OCI-LY1 (cell line): Measurements from ENCODE around the gene PKN2.

Experiments
- H2AFZ ChIP-seq: fragments of 200-600 bp; sonication (generic), shearing (Covaris generic); 2 replicates; pipeline ENCODE4 v1.6.0; 2014; ENCODE audit warnings: antibody characterized with exemption, mild to moderate bottlenecking, low read length
- H3F3A ChIP-seq: fragments of 200-600 bp; sonication (generic), shearing (Covaris generic); 2 replicates; pipeline ENCODE4 v1.6.0; 2014; ENCODE audit warnings: mild to moderate bottlenecking, antibody characterized with exemption, low read length, moderate library complexity; ENCODE audit not compliant: insufficient read depth
- H3K27ac ChIP-seq: fragments of 200-600 bp; sonication (generic); 2 replicates; pipeline ENCODE4 v1.5.1; 2014; ENCODE audit warnings: low read length, mixed run types, mild to moderate bottlenecking, low read depth; ENCODE audit not compliant: poor library complexity, severe bottlenecking
- H3K27me3 ChIP-seq: fragments of 200-600 bp; sonication (generic); 2 replicates; pipeline ENCODE4 v1.6.0; 2014; ENCODE audit warnings: antibody characterized with exemption, mild to moderate bottlenecking, low read length, moderate library complexity; ENCODE audit not compliant: insufficient read depth
- H3K36me3 ChIP-seq: fragments of 200-600 bp; sonication (generic); 2 replicates; pipeline ENCODE4 v1.6.1; 2014; ENCODE audit warnings: mild to moderate bottlenecking, antibody characterized with exemption, low read length, moderate library complexity, mixed read lengths; ENCODE audit not compliant: insufficient read depth
- H3K4me1 ChIP-seq: fragments of 200-600 bp; sonication (generic); 2 replicates; pipeline ENCODE4 v1.5.1; 2014; ENCODE audit warnings: mild to moderate bottlenecking, low read length, moderate library complexity; ENCODE audit not compliant: insufficient read depth, severe bottlenecking
- H3K4me2 ChIP-seq: fragments of 200-600 bp; sonication (generic), shearing (Covaris generic); 2 replicates; pipeline ENCODE4 v1.6.1; 2014; ENCODE audit warnings: low read length
- H3K4me3 ChIP-seq: fragments of 200-600 bp; sonication (generic); 2 replicates; pipeline ENCODE4 v1.5.1; 2014; ENCODE audit warnings: low read length, low read depth, mild to moderate bottlenecking, mixed read lengths; ENCODE audit not compliant: poor library complexity, severe bottlenecking
- H3K79me2 ChIP-seq: fragments of 200-600 bp; shearing (Covaris generic); 2 replicates; pipeline ENCODE4 v1.6.1; 2016; ENCODE audit warnings: mixed run types, low read length, mixed read lengths; ENCODE audit not compliant: insufficient read depth
- H3K9ac ChIP-seq: fragments of 200-600 bp; sonication (generic), shearing (Covaris generic); 2 replicates; pipeline ENCODE4 v1.6.1; 2014; ENCODE audit warnings: mild to moderate bottlenecking, low read length, mixed read lengths
- H3K9me2 ChIP-seq: fragments of 200-600 bp; sonication (generic), shearing (Covaris generic); 2 replicates; pipeline ENCODE4 v1.6.1; 2014; ENCODE audit warnings: low read depth, mild to moderate bottlenecking, low read length, mixed read lengths
- H3K9me3 ChIP-seq: fragments of 200-600 bp; shearing (Covaris generic); 2 replicates; pipeline ENCODE4 v1.6.1; 2014; ENCODE audit warnings: low read length, mixed read lengths
- H4K20me1 ChIP-seq: fragments of 200-600 bp; sonication (generic), shearing (Covaris generic); 2 replicates; pipeline ENCODE4 v1.6.0; 2016; ENCODE audit warnings: mild to moderate bottlenecking, low read length; ENCODE audit not compliant: insufficient read depth
- EZH2 ChIP-seq: fragments of 200-600 bp; sonication (generic), shearing (Covaris generic); IDR thresholded peaks from 2 replicates; pipeline ENCODE4 v1.8.0; 2017; ENCODE audit warnings: borderline replicate concordance, mixed run types, mild to moderate bottlenecking, antibody characterized with exemption, low read length, moderate library complexity, mixed read lengths
- TF ChIP-seq, protein P1 (sequence below): fragments of 200-600 bp; sonication (generic), shearing (Covaris generic); IDR thresholded peaks from 2 replicates; pipeline ENCODE4 v1.5.1; 2017; ENCODE audit warnings: mild to moderate bottlenecking, antibody characterized with exemption, low read length, moderate library complexity, mixed read lengths

PKN2 gene

DNA sequence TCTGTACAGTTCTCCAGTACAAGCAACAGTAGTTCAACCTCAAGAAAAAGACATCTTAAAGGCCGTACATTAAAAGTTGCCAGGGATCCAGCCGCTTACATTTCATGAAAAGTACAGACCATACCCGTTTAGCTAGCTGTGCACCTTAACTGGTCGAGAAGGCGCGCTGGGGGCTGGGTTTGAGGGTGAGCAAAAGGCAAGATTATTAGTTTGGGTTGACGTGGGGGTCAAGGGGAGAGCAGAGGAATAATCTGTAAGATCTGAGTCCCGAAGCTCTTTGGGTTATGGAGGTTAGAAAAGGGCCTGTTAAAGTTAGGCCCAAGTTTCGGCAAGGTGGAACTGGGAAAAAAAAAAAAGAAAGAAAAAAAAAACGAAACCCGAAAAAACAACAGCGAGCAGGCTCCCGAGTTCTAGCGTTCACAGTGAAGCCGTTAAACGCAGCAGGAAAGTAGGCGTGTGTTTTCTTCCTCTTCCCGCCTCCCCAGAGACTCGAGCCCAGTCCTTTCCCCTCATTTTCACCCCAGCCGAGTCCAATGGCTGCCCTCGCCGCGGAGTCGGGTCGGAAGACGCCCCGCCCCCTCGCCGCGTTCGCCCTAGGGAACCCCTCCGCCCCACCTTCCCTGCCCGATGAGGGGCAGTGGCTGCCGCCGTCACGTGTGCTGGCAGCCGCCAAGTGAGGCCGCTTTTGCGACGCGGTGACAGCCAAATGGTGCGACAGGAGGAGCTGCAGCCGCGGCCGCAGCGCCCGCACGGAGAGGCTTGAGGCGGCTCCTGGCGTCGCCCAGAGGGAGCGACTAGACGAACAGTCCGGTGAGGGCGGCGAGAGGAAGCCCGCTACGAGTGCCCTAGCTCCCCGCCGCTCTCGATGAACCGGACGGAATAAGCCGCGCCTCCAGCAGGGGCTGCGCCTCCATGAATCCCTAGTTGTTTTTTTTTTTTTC, at the start of gene PKN2:
PKN2 (plus strand) TSS at position 733 of the 941 bp plus-strand sequence. CDS start 308 bp downstream, outside the sequence.
- Histone ChIP-seq H3K4me2 (peak within 1 kb of the TSS; percentile 73), H3K27ac (peak within 1 kb of the TSS; percentile 88), H3K4me3 (peak within 1 kb of the TSS; percentile 93), H2AFZ (no peak within 1 kb of the TSS), H3K4me1 (peaks cover 31% of the 10 kb centered on the region), H3K27me3 (no peaks in the 10 kb centered on the region), H4K20me1 (no peaks in the 10 kb centered on the region), H3F3A (no peaks in the 10 kb centered on the region), H3K36me3 (peaks cover 4% of the 10 kb centered on the region; the same call in 1 of the 2 replicates), H3K79me2 (peaks cover 39% of the 10 kb centered on the region), H3K9me2 (no peaks in the 10 kb centered on the region), H3K9ac (peak within 1 kb of the TSS; percentile 91), H3K9me3 (no peaks in the 10 kb centered on the region)
- TF ChIP-seq EZH2, result no peak
- TF ChIP-seq, protein P1, sequence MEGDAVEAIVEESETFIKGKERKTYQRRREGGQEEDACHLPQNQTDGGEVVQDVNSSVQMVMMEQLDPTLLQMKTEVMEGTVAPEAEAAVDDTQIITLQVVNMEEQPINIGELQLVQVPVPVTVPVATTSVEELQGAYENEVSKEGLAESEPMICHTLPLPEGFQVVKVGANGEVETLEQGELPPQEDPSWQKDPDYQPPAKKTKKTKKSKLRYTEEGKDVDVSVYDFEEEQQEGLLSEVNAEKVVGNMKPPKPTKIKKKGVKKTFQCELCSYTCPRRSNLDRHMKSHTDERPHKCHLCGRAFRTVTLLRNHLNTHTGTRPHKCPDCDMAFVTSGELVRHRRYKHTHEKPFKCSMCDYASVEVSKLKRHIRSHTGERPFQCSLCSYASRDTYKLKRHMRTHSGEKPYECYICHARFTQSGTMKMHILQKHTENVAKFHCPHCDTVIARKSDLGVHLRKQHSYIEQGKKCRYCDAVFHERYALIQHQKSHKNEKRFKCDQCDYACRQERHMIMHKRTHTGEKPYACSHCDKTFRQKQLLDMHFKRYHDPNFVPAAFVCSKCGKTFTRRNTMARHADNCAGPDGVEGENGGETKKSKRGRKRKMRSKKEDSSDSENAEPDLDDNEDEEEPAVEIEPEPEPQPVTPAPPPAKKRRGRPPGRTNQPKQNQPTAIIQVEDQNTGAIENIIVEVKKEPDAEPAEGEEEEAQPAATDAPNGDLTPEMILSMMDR, result no peak

DNA sequence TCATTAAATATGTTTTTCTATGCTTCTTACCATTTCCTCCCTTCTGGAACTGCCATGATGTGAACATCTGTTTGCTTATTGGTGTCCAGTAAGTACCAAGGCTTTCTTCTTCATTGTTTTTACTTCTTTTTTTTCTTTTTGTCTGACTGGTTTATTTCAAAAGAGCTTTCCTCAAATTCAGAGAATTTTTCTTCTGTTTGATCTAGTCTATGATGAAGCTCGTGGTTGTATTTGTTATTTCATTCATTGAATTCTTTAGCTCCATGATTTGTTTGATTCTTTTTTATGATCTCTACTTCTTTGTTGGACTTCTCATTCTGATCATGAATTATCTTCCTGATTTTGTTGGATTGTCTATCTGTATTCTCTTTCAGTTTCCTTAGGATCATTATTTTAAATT, 49.5 kb upstream of the PKN2 start:
- no peaks in the 10 kb centered on the region for H3F3A ChIP-seq
- TF ChIP-seq, protein P1, result no peak
- TF ChIP-seq EZH2, result no peak
- no peaks in the 10 kb centered on the region for H4K20me1 ChIP-seq
- H3K9me2 ChIP-seq, result no peaks in the 10 kb centered on the region
- no peak overlapping the region for H2AFZ ChIP-seq
- H3K4me3 ChIP-seq, result no peak overlapping the region
- no peak overlapping the region for H3K27ac ChIP-seq
- H3K9me3 ChIP-seq, result peaks cover 10% of the 10 kb centered on the region; the same call in 1 of the 2 replicates
- H3K4me2 ChIP-seq, result no peak overlapping the region
- no peak overlapping the region for H3K9ac ChIP-seq
- no peaks in the 10 kb centered on the region for H3K36me3 ChIP-seq
- no peaks in the 10 kb centered on the region for H3K79me2 ChIP-seq
- no peaks in the 10 kb centered on the region for H3K4me1 ChIP-seq
- H3K27me3 ChIP-seq, result no peaks in the 10 kb centered on the region

DNA sequence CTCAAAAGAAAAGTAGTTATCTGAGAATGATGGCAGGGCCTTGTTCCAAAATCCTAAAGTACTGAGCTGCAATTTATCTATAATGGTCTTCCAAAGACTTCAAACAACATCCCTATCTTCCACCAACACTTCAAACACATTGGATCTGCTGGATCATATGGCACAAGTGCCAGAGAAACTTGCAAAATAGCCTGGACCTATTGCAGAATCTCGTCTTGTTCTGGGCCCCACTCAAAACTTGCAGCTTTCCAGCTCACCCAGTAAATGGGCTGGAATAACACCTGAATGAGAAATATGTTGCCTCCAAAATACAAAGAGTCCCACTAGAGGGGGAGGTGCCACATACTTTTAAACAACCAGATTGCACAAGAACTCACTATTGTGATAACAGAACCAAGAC, 44.0 kb upstream of the PKN2 start:
- no peaks in the 10 kb centered on the region for H3F3A ChIP-seq

More for the DNA sequence above, 44.0 kb upstream of the PKN2 start:
- H3K9ac ChIP-seq, result no peak overlapping the region
- no peaks in the 10 kb centered on the region for H3K9me2 ChIP-seq
- H3K27ac ChIP-seq, result no peak overlapping the region
- H3K4me2 ChIP-seq, result no peak overlapping the region
- H3K4me3 ChIP-seq, result no peak overlapping the region
- H3K36me3 ChIP-seq, result no peaks in the 10 kb centered on the region
- no peaks in the 10 kb centered on the region for H3K79me2 ChIP-seq
- H3K9me3 ChIP-seq, result no peaks in the 10 kb centered on the region
- no peaks in the 10 kb centered on the region for H4K20me1 ChIP-seq
- no peaks in the 10 kb centered on the region for H3K4me1 ChIP-seq
- H2AFZ ChIP-seq, result no peak overlapping the region
- TF ChIP-seq, protein P1, result no peak
- no peak for TF ChIP-seq EZH2
- no peaks in the 10 kb centered on the region for H3K27me3 ChIP-seq
